T1000 (cell line): ENCODE measurements around the gene PLEKHA7.
"Not testable (repeated sequence)": the region's sequence is repeated elsewhere in the genome, so short reads cannot be mapped to it uniquely, and the experiment has no call there.

Experiments
- DNase-seq: peaks from one replicate; lab custom pipeline; 2025; ENCODE audit warnings: mixed read lengths; lab: John Stamatoyannopoulos, UW

Gene PLEKHA7

DNA sequence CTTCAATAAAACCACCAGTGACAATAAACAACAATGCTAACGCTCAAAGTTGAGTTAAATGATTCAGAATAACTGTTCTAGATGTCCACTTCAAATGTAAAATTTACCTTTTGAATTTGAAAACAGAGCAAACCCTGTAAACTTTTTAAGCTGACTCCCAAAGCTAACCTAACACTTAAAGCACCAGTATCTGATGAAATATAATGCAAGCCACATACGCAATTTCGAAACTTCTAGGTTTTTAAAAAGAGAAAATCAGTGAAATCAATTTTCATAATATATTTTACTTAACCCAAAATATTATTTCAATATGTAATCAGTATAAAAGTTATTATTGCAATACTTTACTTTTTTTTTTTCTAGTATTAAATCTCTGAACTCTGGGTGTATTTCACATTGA, 71.3 kb downstream of the PLEKHA7 start:
- DNase-seq = no peak

DNA sequence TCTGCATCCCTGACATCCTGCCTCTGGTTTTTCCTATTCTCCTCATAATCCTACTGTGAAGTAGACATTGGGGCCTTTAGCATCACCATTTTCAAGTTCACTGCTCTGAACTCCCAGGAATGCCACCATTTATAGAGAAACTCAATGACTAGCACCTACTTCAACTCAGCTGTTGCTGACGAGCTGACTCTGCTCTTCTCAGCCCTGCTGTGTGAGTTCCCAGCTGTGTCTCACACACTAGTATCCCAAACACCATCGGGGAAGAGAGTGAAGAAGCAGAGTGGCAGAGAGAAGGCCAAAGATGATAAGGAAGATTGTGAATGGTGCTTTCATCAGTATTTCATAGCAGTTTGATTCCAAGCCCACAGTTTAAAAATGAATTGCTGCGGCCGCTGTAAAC, 71.9 kb downstream of the PLEKHA7 start:
- no peak for DNase-seq

DNA sequence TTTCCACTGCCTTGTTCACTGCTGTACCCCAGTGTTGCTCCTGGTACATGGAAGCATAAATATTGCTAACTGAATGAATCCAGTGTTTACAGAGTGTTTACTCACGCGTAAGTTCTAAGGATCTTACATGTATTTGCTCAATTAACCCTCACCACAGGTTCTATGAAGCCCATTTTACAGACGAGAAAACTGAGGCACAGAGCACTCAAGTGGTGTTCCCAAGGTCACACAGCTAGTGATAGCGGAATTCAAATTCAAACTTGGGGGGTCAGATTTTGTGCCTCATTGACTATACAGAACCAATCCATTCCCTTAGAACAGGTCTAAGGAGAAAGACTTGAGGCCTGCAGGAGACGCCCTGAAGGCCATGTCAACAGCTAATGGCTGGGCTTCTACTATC, 72.3 kb downstream of the PLEKHA7 start:
- no peak for DNase-seq

DNA sequence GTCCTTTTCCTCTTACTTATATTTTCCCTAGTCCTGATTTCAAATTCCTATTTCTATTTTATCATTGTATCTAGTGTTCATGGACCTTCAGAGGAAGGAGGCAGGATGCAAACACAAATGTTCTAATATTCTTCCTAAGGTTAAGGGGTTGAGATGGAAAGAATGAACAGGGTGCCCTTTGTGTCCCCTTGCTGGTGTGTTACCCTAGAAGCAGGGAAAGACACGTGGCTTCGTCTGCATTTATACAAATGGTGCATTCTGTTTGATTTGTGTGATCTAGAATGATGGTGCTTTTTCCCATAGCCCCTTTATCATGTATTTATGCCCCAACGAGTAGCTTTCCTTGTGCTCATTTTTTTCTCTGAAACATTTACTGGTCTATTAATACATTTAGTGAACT, 76.2 kb downstream of the PLEKHA7 start:
- no peak for DNase-seq

DNA sequence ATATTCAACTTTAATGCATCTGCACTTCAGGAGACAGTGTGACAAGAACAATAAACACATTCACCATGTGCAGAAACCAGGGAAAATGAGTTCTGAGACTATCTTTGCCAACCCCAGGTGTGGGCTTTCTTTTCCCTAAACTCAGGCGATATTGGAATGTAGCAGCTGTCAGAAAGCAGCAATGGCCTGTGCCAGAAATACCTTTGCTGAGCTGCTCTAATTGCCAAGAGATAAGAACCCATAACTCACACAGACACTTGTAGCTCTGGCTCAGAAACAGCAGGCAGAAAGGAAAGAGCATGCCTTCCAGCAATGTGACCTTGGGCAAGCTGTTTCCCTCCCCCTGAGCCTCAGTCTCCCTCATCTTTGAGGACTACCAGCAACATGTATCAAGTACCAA, 77.6 kb downstream of the PLEKHA7 start:
- DNase-seq = no peak

DNA sequence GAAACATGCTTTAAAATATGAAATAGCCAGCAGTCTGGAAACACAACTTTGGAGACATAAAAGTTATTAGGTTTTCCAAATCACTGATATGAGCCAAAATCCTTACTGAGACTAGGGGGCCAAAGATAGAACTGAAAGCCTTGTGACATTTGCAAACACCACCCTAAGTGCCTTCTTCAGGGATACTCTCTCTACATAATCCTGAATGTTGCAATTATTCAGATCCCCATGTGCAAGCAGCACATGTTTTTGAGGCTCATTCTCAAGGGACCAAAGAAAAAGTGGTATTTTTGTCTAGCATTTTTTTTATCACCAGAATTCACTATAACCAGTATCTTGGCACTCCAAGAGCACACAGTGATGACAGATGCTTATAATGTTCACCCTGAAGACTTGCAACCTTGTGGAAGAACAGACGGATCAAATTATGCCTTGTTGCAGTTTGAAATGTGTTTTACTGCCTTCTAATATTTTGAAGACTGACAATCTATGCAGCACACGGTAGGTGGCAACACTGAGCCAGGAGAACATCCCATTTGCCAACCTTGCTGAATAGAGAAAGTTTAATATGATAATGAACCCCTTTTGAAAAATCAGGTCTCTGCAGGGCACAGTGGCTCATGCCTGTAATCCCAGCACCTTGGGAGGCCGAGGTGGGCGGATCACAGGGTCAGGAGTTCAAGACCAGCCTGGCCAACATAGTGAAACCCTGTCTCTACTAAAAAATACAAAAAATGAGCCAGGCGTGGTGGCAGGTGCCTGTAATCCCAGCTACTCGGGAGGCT, 78.5 kb downstream of the PLEKHA7 start:
- no peak for DNase-seq

DNA sequence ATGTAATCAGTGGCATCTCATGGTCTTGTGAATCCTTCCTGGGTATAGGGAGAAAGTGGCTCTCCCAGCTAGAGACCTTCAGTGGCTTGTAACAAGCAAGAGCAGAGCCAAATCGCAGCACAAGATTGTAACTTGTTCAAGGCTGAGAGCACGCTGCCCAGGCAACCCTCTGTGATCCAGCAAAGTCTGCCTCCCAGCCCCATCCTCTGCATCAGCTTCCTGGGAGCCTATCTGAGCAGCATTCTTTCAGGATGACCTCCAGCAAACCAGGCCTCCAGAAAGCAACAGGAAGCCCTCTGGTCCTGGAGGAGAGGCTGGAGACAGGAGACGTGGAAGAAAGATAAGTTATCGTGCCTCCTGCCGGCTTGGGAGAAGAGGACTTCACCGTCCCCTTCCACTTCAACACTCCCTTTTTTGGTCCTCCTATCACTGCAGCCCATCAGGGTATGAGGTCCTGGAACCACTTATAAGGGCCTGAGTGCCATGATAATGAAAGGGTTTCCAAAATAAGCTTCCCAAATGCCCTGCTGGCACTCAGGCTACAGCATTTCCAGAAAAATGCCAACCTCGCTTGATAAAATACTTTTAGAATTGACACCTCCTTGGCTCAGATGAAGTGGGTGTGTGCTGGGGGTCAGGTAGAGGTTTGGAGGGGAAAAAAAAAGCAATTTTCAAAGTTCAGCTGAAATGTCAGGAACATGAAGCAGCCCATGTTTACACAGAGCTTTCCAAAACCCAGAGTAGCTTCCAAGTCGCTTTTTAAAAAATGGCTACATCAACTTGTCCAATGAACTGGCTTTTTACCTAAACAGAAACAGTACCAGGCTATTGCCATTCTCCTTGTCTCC, 80.2 kb downstream of the PLEKHA7 start:
- no peak for DNase-seq

DNA sequence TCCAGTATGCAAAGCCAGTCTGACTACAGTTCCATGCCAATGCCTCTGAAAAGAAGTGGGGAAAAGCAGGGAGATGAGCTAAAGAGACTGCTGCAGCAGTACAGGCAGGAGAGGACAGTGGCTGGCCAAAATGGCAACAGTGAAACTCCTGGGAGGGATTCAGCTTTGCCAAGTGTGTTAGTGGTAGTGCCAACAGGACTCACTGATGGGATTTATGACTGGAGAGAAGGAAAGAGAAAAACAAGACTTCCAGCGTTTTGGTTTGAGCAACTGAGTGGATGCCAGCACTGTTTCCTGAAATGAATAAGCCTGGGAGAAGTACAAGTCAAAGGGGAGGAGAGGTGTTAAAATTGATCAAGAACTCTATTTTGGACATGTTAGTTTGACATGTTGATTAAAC, 80.9 kb downstream of the PLEKHA7 start:
- no peak for DNase-seq

DNA sequence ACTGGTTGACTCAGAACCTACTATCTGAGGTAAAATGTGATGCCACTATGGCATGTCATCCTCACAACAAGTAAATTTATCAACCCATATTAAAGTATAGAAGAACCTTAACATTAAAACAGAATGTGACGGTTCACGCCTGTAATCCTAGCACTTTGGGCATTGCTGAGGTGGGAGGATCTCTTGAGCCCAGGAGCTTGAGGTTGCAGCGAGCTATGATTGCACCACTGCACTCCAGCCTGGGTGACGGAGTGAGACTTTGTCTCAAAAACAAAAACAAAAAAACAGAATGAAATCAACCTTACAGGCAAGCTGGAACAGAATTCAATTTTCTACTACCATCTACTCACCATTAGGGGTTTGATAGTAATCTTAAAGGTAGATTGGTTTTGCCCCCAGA, 86.2 kb downstream of the PLEKHA7 start:
- DNase-seq = no peak

DNA sequence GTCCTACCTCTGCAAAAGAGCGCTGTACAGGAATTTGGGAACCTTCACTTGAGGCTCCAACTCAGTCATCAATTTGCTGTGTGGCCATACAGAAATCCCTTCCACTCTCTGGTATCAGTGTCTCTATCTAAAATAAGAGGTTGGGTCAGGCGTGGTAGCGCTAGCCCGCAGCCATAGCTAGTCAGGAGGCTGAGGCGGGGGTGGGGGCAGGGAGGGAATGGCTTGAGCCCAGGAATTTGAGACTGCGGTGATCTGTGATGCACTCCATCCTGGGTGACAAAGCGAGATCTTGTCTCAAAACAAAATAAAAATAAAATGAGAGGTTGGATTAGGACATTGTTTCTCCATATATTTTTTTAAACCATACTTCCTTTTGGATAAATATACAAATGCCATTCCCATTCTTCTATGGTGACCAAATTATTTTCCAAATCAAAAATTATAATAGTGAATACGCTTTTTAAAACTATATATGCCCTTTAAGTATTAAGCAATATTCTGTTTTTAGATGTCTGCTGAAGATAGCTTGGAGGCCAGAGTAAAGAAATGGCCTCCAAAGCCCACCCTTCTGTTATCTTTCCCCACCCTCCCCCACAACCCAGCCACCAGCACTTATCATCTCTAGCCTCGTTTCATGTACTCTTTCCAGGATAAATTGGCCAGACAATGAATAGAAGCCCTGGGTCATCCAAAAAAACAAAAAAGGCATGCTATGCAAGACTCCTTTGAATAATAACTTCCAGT, 87.2 kb downstream of the PLEKHA7 start:
- no peak for DNase-seq

DNA sequence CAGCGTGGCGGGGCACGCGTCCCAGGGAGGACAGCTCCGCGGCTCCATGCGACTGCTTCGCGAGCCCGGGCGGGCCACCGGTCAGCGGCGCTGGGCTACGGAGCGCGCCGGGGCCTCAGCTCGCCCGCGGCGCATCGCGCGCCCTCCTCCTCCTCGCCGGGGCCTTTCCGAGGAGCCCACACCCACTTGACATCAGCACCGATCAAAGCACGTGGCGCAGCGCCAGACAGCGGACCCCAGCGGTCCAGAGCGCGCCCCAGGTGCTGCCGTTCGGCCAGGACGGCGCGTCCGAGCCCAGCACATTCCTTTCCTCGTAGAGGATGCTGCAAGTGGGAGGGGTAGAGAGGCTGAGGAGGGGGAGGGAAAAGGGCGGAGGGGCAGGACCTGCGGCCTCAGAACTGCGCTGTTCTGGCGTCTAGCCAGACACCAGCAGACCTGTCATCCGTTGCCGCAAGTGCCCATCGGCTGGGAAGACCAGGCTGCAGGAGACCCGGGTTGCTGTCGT, 88.6 kb downstream of the PLEKHA7 start:
- peak; percentile 30 for DNase-seq

DNA sequence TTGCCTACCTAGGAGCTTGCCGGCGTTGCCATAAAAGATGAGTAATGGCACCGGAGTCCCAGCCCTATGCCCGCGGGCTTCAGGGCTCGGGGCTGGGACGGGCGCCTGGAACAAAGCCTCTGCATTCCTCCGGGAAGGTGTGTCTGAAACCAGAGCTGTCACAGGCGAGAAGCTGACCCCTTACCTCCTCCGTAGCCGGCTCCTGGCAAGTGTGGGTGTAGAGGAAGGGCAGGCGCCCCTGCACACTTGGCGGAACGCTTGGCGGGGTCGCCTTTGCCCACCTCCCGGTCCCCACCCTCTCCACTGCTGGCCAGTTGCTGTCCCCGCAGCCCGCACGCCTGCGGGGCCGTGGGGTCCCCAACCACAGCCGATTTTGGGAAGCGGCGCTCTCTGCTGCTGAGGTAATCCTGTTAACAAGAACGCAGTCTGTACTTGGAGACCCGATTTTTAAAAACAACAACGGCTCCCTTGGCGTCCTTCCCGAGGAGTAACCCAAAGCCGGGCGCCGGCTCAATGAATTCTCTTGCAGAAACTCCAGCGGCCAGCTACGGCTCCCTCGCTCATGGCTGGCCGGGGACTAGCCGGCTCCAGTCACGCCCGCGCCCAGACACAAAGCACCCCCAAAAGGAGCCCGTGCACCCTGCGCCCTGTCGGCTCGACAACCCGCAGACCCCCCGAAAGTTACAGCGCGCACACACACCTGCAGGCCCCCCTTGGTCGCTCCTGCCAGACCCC, 89.2 kb downstream of the PLEKHA7 start:
- peak; percentile 7 for DNase-seq

DNA sequence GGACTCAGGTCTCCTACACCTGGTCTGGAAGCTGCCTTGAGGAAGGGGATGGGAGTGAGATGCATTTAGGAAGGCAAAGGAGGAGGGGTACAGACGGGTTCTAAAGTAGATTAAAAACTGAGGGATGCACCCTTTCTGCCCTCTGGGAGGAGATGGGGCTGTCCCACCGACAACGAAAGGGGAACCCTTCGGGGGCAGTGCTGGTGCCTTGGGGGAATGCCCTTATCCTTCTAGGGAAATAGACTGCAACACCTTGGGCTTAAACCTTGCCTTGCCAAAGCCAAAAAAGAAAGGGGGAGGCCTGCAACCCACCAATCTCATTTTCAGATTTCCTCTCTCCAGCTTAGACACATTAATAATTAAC, 89.8 kb downstream of the PLEKHA7 start:
- DNase-seq = no peak

DNA sequence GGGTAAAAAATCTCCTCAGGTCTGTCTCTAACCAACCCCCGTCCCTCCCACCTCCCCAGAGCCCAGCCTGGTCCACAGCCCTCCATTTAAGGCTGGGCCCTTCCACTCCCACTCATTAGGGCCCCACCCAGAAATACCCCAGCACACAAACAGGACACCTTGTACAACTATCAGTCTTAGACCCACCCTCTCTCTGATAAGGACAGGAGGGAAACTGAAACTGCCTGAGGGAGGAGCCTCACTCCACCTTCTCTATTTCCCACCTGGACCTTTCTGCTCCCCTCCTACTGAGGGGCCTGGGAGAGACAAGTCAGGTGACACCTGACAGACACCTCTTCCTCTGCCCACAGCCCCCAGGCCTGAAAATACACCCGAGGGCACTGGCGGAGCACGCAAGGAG, 90.2 kb downstream of the PLEKHA7 start:
- no peak for DNase-seq

DNA sequence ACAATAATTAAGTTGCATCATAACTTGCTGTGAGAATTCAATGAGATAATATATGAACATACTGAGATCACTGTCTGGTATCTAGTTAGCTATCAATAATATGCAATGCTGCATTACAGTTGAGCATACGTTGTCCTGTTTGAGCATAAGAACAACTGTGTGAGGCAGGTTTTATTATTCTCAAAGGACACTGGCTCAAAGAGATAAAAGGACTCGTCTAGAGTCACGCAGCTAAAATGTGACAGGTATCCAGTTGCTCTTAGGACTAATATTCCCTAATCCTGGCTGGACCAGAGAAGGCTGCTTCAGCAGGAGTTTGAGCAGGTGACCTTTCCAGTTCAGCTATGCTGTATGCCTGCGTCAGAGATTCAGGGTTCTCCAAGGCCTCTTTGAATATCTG, 92.5 kb downstream of the PLEKHA7 start:
- no peak for DNase-seq

DNA sequence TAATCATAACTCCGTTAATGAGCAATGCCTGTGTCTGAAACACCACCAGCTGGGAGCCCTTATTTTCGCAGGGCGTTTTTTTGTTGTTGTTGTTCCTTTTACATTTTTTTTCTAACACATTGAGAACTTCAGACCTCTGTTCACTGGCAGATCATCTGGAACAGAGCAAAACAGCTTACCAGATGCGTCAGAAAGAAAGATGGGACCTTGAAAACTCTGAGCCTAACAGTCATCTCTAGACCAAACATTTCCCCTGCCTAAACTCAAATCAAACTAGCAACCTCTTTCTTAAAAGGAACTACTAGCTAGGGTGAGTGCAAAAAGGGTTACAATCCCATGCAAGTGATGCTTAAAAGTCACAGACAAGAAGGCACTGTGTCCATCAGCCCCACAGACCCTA, 93.2 kb downstream of the PLEKHA7 start:
- DNase-seq = no peak

DNA sequence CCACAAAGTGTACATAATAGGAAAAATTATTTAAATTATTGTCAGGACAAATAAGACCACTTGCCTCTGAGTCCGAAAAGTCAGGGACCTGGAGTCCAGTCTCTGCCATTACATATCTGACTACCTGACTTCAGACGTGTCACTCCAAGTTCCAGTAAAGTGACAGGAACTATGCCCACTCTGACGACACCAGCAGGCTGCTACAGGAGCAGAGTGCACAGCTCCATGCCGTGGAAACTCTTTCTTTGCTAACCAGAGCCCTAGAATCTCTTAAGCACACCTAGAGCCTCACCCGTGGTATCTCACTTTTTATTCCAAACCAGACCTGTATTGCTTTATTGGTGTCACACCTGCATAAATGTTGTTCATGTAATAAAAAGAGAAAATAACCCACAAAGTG, 93.7 kb downstream of the PLEKHA7 start:
- DNase-seq = no peak

DNA sequence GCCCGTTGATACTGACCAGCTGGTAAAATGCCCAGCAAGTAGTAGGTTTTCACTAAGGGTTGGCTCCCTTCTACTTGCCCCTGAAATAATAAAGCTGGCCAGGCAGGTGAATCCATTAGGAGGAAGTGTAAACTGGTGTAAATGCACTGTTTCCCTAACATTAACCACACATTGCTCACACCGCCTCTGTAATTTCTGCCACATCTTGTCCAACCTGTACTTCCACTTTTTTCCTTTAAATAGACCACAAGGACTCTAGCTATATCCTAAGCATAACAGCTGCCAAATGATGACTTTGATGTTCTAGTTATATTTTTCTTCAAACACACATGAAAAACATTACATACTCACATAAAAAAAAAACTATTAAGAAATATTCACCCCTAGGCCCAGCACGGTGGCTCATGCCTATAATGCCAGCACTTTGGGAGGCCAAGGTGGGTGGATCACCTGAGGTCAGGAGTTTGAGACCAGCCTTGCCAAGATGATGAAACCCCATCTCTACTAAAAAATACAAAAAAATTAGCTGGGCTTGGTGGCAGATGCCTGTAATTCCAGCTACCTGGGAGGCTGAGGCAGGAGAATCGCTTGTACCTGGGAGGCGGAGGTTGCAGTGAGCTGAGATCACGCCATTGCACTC, 95.6 kb downstream of the PLEKHA7 start:
- not testable (repeated sequence) for DNase-seq

DNA sequence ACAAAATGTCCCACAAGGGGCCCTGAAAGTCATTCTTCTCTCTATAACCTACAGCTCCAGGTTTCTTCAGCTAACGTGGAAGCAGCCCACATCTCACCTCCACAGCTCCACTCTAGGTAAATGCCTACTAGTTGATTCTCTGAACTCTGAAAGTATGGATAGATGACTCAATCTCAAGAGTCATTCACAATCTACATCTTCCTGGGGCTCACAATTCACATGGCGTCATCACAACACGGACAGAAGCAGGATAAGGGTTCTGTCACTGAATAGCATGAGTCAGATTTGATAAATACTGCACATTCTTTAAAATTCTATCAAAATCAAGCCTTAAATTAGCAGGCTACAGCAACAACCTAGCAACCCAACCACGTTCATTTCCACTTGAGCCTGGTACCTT, 96.3 kb downstream of the PLEKHA7 start:
- no peak for DNase-seq

DNA sequence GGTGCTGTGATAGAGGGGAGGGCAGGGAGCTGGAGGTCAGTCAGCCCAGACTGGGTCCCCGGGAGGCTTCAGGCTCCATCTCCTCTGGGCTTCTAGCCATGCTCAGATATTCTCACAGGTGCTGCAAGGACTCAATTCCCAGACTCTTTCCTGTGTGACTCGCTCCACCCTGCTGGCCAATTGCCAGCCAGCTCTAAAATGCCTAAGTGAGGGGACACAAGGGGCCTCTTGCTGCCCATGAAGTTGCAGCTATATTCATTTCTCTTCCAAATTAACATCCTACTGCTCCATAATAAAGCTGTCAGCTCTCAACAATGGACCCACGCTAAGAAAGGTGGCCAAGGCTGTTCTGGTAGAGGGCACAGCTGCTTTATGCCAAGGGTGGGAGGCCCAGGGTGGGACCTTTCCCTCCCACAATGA, 101.5 kb downstream of the PLEKHA7 start:
- no peak for DNase-seq

DNA sequence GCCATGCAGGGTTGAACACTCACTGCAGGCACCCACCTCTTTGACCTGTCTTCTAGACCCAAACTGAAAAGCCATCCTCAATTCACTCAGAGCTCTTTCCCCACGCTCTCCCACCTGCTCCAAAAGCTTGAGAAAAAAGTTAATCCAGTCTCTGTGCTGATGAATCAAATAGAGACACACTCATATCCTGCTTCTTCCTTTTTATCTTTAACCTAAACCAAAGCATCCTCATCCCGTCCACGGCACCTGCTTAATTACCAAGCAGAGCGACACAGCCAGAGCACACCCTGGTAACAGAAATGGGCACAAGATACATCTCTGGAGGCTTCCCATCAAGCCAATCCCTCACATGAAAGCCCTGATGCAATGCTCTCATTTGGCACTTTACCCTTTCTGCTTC, 102.6 kb downstream of the PLEKHA7 start:
- no peak for DNase-seq
